Activated T-cell treated with anti-CD3 and anti-CD28 coated beads, Interleukin-2, amount 50 U/mL, for 24 hours (primary cell): Measurements from ENCODE around the gene USP7.
A peak's percentile ranks its signal among the peaks of the same experiment; 100 is the strongest.
"Not testable (repeated sequence)": the region's sequence is repeated elsewhere in the genome, so short reads cannot be mapped to it uniquely, and the experiment has no call there.

ENCODE experiments used
- DNase-seq: peaks from one replicate; pipeline ENCODE4 v3.0.0-alpha.2; 2020
- H3K27ac Mint-ChIP-seq: 2 replicates; pipeline ENCODE4 v1.8.0; 2020; ENCODE audit warnings: mild to moderate bottlenecking, mixed read lengths
- H3K27me3 Mint-ChIP-seq: 2 replicates; pipeline ENCODE4 v1.8.0; 2020; ENCODE audit warnings: mixed read lengths
- H3K36me3 Mint-ChIP-seq: 2 replicates; pipeline ENCODE4 v1.8.0; 2020; ENCODE audit warnings: low read depth, mixed read lengths
- H3K4me1 Mint-ChIP-seq: 2 replicates; pipeline ENCODE4 v1.8.0; 2020; ENCODE audit warnings: low read depth, mixed read lengths
- H3K4me3 Mint-ChIP-seq: 2 replicates; pipeline ENCODE4 v1.8.0; 2020; ENCODE audit warnings: mild to moderate bottlenecking, moderate library complexity, mixed read lengths
- H3K9me3 Mint-ChIP-seq: 2 replicates; pipeline ENCODE4 v1.8.0; 2020; ENCODE audit warnings: mixed read lengths

USP7 gene

DNA sequence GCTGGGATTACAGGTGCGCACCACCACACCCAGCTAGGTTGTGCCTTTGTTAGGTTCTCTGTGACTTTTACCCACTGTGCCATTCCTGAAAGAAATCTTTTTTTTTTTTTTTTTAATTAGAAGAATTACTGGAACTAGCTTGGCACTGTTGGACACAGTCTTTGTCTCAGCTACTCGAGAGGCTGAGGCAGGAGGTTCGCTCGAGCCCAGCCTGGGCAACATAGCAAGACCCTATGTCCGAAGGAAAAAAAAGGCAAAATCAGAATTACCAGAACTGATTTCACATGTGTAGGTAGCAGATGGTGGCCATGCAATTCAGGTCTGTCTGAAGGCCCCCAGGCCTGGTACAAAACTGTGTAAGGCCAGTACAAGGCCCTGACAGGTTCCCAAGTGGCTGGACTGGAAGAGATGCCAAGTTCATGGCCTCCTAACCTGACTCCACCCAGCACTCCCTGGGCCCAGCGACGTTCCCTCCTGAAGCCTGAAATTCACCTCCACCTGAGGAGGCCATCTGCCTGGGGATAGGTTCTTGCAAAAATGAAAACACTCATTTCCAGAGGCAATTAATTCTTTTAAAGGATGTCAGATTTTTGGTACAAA lies 117.9 kb downstream of the USP7 start:
- DNase-seq, result no peak
- H3K9me3 Mint-ChIP-seq, result no peaks in the 10 kb centered on the region
- no peak overlapping the region for H3K4me3 Mint-ChIP-seq
- peaks cover 78% of the 10 kb centered on the region for H3K36me3 Mint-ChIP-seq
- H3K27me3 Mint-ChIP-seq, result no peaks in the 10 kb centered on the region
- H3K27ac Mint-ChIP-seq, result peak overlapping the region; percentile 51
- peaks cover 17% of the 10 kb centered on the region for H3K4me1 Mint-ChIP-seq

DNA sequence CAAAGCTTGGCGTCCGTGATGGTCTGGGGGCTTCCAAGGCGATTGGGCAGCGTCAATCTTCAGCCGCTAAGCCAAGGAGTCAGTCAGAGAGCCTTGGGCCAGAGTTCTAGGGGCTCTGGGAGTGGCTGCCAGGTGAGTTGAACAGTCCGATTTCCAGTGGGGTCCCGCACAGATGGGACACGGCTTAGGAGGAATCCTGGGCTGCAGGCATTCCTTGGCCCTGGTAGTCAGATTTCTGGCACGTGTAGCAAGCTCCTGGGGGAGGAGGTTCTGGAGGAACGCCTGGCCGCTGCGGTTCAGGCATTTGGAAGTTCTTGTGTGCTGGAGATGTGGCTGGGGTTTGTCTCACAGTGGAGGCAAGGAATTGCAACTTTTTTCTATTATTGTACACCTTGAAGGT lies 120.4 kb downstream of the USP7 start:
- not testable (repeated sequence) for H3K4me1 Mint-ChIP-seq, H3K4me3 Mint-ChIP-seq, H3K27ac Mint-ChIP-seq, DNase-seq, H3K27me3 Mint-ChIP-seq, H3K9me3 Mint-ChIP-seq
- H3K36me3 Mint-ChIP-seq, result peaks cover 52% of the 10 kb centered on the region
